Stimulated activated CD8-positive, alpha-beta memory T cell treated with anti-CD3 and anti-CD28 coated beads, Interleukin-15, amount 100 ng/mL, for 4 hours (primary cell): Measurements from ENCODE around the gene SLC29A3.
"Not testable (repeated sequence)": the region's sequence is repeated elsewhere in the genome, so short reads cannot be mapped to it uniquely, and the experiment has no call there.

Source experiments
- DNase-seq, 2 donors: peaks; one replicate each; pipeline ENCODE4 v3.0.0-alpha.2; 2020; ENCODE audit warnings: low read depth in 2 of 2

SLC29A3 gene

DNA sequence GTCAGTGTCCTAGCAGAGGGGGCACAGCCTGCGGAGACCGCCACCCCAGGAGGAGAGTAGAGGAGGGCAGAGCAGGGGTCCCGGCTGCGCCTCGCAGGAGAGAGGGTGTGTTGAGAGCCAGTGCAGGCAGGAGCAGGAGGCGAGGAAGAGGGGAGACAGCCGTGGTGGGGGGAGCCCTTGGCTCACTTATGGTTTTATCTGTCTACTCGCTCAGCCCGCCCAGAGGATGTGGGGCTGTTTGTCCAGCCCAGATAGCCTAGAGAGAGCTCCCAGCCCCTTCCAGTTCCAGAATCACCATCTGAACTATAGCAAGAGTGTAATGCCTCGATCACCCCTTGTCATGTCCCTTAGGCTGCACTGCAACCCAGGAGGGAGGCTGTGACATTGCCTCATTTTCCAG is 26.6 kb downstream of the SLC29A3 start:
- no peak for DNase-seq

DNA sequence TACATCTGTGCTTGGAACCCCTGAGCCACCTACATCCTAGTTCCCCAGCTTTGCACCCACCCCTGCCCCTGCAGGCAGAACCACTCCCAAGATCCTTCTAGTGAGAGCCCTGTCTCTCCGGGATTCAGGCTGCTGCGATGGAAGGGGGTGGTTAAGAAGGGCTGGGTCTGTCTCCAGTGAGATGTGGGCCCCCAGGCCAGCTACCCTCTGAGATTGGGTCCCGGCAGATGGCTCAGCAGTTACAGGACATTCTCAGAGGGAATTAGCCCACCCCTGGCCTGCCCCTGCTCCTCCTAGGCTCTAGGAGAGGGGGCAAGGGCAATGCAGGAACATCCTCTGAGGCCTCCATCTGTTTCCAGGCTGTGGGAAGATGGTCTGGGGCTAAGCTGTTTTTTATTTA is 27.7 kb downstream of the SLC29A3 start:
- DNase-seq = no peak

DNA sequence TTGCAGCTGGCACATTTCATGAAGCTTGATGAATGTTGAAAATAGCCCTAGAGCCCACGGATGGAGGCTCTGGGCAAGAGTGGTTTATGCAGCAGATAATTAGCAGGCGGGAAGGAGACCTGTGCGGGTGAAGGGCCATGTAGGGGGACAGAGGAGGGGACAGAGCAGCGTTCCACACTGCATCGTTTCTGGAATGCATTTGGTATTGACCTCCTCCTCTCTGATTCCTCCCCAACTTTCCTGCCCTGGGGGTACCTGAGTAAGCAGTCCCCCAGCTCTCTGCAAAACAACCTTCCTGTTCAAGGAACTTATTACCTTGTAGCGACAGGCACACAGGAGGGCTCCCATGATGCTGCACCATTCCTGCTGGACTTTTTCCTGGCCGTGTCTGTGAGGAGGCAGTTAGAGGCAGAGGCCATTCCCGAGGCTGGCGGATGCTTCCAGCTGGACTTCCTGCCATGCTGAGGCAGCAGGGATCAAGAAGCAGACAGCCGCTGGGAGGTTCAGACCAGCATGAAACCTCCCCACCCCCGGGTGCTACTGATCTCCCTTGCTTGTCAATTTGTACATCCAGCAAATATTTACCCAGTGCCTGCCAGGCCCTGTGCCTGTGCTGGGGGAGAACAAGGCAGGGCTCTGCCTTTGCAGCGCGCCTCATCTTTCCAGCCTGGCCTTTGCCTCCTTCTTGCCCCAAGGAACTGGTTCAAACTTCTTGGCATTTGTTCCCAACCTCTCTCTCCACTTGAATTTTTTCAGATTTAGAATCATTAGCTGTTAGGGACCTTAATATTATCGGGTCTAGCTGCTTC is 28.7 kb downstream of the SLC29A3 start:
- no peak for DNase-seq

DNA sequence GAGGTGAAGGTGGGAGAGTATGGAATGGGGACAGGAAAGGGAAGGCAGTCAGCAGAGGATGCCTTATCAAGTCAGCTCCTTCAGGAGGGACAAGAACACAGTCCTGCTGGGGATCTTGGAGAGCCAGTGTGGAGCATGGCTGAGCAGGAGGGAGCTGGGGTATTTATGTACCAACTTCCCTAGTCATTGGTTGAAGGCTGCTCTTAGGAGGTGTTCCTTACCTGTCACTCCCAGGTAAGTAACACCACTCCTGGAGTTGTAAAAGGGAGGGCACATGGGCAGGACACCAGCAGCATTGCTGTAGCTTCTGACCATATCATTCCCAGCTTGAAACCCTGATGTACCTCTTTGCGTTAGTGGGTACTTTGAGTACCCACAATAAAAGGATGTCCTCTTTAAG is 29.8 kb downstream of the SLC29A3 start:
- no peak for DNase-seq

DNA sequence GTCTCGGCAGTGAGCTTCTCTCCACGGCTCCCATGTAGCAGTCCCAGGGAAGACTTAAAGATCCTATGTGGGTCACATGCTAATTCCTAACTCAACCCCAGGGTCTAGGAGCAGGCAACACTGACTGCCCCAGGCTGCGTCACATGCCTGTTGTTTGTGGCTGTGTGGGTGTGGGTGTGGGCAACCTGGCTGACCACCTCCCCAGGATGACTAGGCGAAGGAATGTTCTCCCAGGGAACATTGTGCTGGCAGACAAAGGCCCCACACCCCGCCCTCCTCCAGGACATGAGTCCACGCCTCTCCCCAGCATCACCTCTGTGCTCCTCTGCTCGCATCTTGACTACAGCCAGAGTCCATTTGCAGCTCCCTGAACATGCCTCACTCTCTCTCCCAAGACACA is 30.3 kb downstream of the SLC29A3 start:
- no peak for DNase-seq

DNA sequence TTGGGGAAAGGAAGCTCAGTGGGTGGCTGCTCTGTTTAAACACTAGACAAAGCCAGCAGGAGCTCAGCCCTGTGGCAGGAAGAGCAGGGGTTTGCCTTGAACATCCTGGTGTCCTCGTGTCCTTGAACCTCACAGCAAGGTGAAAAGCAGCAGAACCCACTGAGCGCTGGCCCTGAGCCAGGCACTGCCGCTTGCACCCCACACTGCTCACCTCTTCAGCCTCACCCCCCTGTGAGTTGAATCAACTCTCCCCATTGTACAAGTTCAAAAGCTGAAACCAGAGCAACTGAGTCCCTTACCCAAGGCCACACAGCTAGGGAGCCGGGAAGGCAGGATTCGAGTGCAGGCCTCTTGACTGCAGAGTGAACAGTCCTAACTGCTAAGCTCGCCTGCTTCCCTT is 32.0 kb downstream of the SLC29A3 start:
- no peak for DNase-seq

DNA sequence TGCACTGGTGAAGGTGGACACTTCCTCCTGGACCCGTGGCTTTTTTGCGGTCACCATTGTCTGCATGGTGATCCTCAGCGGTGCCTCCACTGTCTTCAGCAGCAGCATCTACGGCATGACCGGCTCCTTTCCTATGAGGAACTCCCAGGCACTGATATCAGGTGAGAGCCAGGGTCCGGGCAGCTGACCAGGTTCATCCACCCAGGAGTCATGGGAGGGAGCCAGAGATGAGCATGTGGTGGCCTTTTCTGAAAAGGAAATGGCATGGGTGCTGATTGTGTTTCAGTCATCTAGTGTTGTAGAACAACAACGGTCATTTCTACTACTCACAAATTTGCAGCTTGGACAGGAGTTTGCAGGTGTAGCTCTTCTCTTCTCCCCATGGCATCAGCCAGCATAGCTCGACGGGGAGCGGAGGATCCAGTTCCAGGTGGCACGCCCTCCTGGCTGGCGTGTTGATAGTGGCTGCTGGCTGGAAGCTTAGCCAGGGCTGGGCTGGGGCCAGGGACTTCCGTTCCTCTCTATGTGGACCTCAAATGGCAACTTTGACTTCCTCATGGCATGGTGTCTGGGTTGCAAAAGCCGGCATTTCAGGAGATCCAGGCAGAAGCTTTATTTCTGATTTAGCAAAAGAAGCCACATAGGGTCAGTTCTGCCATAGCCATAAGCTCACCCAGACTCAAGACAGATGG is 32.7 kb downstream of the SLC29A3 start:
- no peak for DNase-seq

DNA sequence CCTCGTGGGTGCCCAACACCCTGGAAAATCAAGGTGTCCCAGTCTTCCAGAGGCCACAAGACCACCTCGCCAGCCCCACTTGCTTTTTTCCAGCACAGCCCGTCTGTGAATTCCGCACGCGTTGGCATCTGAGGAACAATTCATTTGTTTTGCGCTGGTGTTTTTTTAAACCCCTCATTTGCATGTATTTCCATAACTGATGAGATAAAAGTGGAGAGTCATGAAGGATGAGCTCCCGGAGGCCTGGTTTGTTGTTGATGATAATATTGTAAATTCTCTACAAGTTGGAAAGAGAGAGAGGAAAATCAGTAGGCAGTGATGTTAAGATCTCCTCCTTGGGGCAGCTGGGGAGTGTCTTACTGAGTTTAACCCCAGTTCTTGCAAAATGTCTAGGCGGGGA is 34.6 kb downstream of the SLC29A3 start:
- DNase-seq = no peak

DNA sequence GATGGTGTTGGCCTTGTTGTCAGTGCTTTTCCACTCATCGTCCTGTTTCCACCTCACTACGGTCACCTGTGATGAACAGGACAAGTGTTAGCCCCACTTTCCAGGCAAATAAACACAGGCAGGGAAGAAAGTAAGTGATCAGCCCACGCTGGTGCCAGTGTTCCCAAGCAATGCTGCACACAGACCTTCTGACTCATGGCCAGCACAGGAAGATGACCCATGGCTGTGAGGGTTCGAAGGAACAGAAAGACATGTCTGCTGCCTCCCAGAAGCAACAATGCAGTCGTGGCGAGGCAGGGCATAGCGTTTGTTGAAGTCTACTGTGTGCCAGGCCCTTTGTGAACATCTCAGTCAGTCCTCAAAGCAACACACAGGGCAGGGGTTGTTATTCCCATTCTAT is 35.7 kb downstream of the SLC29A3 start:
- no peak for DNase-seq

DNA sequence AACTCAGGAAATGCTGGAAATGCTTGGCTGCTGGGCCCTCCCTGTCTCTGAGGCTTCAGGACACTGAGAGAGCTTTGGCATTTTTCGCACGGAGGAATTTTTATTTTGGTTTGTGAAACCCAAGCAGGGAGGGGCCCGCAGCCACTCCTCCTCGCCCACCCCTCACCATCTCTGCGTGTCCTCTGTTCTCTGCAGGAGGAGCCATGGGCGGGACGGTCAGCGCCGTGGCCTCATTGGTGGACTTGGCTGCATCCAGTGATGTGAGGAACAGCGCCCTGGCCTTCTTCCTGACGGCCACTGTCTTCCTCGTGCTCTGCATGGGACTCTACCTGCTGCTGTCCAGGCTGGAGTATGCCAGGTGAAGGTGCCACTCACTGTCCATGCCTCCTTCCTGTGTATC is 36.8 kb downstream of the SLC29A3 start:
- no peak for DNase-seq

DNA sequence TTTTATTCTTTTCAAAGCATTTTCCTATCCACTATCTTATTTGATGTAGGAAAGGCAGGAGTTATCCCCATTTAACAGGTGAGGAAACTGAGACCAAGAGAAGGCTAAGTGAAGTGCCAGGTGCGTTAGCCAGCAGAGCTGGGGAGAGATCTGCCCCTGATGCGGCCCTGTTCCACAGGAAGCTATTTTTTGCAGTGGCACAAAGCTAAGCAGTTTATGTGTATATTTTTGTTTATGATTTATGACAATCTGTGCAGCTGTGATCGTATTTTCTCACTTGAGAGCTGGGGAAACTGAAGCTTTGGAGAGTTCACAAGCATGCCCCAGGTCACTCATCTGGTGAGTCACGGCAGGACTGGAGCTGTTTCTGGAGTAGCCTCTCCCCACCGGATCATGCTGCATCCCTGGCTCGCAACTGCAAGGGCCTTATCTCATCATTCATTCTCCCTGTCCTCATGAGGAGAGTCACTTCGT is 38.8 kb downstream of the SLC29A3 start:
- DNase-seq = no peak

DNA sequence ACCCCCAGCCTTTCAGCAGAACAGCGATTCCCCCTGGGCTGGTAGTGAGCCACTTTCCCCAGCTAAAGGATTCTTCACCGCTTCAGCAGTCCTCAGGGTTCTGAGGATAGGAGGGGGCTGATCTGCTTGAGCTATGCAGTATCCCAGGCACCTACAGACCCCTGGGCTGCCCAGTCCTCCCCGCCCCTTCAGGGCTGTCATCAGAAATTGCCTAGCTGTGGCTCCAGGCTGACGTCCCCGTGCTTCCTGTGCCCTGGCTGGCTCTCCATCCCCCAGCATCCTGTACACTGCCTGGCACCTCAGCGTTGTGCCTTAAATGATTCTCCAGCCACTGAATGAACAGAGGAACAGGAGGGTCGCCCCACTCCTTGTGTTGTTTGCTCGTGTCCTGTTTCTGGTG is 39.2 kb downstream of the SLC29A3 start:
- DNase-seq = no peak

DNA sequence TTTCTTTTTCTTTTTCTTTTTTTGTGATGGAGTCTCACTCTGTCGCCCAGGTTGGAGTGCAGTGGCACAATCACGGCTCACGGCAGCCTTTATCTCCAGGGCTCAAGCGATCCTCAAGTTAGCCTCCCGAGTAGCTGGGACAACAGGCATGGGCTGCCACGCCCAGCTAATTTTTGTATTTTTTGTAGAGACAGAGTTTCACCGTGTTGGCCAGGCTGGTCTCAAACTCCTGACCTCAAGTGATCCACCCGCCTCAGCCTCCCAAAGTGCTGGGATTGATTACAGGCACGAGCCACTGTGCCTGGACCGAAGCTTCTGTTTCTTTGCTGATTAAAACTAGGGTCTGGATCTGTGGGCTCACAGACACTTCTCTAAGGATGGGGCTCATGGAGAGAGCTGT is 39.8 kb downstream of the SLC29A3 start:
- not testable (repeated sequence) for DNase-seq

DNA sequence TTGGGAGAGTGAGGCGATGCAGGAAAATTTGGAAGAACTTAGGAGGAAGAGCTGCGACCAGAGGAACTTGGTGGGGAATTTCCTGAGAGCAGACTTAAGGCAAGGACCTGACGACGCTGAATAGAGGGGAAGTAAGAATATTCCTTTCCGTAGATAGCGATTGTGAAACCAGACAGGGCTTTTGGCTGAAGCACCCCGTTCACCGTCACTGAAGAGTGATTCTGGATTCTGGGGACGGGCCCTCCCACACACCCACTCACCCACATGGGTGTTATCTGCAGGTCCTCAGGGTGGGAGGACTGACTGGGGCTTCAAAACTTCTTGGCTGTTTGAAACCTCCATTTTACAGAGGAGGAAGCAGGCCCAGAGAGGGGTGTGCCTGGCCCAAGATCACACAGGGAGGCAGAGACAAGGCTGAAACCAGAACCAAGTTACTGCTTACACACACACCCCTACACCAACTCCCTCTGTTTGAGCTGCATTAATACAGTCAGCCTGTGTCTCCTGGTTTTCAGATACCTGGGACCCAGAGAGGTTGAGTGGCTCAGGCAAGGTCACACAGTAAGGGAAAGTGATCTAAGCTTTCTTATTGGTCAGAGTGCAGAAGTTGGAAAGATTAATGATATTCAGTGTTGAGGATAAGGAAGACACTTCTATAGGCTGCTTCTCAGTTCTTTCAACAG is 40.4 kb downstream of the SLC29A3 start:
- DNase-seq = no peak

DNA sequence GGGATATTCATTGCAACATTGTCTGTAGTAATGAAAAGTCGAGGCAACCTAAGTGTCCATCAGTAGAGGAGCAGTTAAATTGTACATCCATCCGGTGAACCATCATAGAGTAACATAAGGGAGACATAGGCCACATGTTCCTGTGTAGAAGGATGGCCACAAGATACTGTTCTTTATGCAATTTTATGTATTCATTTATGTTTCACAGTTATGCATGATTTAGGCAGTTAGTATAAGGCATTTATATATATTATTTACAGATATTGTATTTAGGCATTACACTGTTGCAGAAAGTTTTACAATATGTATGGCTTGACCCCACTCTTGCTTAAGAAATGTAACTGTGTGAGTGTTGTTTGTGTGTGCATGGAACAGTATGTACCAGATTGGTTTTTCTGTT is 41.7 kb downstream of the SLC29A3 start:
- DNase-seq = no peak

DNA sequence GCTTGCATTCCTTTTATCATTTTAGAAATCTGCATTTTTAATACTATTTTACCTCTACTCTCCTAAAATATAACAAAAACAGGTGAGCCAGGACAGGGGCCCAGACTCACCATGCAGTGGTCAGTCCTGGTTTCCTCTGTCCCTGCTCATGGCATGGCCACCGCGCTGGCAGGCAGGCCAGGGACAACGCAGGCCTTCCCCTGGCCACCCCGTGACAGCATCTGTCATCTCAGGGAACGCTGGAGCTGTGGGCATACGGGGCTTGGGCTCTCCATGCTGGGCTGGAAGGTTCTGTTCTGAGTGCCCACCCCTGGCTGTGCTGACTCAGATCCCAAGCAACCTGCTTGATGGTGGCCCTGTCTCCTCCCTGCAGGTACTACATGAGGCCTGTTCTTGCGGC is 42.5 kb downstream of the SLC29A3 start:
- no peak for DNase-seq

DNA sequence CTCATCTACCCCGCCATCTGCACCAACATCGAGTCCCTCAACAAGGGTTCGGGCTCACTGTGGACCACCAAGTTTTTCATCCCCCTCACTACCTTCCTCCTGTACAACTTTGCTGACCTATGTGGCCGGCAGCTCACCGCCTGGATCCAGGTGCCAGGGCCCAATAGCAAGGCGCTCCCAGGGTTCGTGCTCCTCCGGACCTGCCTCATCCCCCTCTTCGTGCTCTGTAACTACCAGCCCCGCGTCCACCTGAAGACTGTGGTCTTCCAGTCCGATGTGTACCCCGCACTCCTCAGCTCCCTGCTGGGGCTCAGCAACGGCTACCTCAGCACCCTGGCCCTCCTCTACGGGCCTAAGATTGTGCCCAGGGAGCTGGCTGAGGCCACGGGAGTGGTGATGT is 43.1 kb downstream of the SLC29A3 start:
- no peak for DNase-seq

DNA sequence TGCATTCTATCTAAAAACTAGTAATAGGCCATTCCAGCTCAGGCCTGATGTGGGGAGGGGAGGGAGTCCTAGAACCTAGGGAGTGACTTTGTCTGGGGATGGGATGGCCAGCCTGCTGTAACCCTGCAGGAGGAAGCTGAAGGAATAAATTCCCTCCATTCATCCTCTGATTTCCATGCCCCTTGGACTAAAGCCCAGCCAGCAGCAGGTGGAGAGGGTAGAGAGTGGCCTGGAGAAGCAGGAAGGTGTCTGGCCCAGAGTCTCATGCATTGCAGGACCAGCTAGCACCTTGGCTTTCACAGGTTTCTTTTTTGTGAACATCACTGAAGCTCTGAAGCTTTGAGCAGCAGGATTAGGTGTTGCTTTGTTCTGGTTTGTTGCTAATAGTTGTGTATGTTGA is 44.9 kb downstream of the SLC29A3 start:
- no peak for DNase-seq

DNA sequence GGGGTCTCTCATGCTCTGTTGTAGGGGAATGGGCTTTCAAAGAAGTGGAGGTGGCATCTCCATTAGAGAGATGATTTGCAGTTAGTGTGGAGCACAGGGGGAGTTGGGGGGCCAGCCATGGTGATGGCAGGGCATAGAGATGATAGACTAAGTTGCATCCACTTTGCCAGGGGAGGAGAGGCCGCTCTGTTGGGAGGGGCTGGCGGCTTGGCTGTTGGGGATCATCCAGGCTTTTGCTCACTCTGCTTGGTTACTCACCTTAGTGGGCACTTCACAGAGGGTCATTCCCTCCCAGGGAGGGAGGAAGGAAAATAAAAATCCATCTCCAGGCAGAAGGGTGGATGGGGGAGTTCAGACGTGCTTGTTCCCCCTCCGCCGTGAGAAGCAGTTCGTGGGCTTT is 46.3 kb downstream of the SLC29A3 start:
- DNase-seq = no peak

DNA sequence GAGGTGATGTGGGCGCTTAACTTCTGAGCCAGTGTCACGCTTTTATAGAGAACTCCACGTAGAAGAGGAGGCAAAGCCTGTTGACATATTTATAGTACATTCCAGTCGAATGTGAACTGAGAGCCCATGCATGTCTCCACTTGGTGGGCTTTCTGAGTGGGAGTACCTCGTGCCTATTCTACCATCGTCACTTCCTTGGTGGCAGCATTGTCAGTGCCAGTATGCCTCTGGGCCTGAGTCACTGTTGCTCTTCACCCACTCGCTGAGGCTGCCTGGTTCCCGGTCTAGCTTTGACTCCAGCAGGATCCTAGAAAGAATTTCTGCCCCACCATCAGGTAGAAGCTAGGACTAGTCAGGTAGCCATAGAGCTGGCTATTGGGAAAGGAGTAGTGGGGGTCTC is 47.6 kb downstream of the SLC29A3 start:
- DNase-seq = no peak

DNA sequence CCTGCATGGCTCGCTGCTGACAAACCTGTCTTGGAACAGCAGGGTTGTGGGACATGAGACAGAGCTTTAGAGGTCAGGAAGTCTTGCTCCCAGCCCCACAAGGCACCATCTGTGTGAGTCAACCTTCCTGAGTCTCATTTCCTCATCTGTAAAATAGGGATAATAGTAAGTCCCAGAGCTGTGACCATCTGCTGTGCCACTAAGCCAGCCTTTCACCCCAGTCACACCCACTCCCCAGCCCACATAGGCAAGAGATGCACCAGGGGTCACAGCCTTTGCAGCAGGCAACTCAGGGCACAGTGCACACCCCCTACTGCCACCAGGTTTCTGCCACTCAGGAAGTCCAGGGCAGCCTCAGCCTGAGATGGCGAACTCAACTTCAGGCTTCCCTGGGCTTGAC is 48.2 kb downstream of the SLC29A3 start:
- no peak for DNase-seq

DNA sequence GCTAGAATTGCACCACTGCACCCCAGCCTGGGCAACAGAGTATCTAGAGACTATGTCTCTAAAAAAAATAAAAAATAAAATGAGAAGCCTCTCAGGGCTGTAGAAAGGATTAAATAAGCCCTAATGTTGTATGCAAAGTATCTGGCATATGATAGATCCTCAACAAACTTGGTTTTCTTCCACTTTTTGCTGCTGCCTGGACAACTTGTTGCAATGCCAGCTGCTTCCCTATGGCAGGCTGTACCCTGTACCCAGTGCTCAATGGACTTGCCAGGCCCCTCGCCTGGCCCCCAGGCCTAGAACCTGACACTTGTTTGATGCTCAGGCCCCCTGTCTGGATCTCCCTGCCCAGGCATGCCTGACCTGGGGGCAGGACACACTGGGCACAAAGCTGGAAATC is 49.1 kb downstream of the SLC29A3 start:
- DNase-seq = no peak

DNA sequence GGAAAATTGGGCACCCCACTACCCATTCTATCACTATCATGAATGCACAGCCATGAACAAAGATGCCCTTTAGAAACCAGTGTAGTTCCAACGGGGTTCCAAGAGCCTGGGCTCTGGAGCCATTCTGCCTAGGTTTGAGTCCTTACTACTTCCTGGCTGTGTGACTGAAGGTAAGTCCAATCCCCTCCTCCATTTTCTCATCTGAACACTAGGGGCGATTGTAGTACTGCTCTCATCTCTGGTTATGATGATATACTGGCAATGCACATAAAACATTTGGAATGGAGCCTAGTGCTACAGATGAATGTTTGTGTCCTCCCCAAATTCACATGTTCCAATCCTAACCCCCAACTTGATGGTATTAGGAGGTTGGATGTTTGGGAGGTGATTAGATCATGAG is 49.6 kb downstream of the SLC29A3 start:
- no peak for DNase-seq
